ENCODE measurements around the gene EPM2A.
"Not testable (repeated sequence)": the region's sequence is repeated elsewhere in the genome, so short reads cannot be mapped to it uniquely, and the experiment has no call there.

The EPM2A gene

DNA sequence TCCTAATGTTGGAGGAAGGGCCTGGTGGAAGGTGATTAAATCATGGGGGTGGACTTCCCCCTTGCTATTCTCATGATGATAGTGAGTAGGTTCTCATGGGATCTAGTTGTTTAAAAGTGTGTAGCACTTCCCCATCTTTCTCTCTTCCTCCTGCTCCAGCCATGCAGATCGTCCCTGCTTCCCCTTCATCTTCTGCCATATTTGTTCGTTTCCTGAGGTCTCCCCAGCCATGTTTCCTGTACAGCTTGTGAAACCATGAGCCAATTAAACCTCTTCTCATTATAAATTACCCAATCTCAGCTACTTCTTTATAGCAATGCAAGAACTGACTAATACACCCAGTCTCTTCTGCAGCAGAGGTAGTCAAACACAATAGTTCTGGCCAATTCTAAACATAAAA, 5.4 kb downstream of the EPM2A start:
- DNase-seq (ENCODE audit: low read depth in 2 of 2): no peak

DNA sequence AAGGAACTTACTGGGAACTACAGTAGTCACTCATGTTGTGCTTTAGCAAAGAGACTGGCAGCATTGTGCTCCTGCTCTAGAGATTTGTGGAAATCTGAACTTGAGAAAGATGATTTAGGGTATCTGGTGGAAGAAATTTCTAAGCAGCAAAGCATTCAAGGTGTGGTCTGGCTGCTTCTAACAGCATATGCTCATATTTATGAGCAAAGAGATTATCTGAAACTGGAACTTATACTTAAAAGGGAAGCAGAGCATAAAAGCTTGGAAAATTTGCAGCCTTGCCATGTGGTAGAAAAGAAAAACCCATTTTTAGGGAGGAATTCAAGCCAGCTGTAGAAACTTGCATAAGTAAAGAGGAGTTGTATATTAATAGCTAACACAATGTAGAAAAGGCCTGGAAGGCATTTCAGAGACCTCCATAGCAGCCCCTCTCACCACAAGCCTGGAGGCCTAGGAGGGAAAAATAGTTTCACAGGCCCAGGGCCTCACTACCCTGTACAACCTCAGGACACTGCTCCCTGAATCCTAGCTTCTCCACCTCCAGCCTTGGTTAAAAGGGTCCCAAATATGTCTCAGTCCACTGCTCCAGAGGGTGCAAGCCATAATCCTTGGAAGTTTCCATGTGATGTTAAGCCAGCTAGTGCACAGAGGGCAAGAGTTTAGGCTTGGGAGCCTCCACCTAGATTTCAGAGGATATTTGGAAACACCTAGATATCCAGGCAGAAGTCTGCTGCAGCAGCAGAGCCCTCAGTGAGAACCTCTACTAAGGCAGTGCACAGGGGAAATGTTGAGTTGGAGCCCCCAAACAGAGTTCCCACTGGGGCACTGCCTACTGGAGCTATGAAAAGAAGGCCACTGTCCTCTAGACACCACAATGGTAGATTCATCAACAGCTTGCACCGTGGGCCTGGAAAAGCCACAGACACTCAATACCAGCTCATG, 6.6 kb downstream of the EPM2A start:
- DNase-seq (ENCODE audit: low read depth in 2 of 2): no peak

DNA sequence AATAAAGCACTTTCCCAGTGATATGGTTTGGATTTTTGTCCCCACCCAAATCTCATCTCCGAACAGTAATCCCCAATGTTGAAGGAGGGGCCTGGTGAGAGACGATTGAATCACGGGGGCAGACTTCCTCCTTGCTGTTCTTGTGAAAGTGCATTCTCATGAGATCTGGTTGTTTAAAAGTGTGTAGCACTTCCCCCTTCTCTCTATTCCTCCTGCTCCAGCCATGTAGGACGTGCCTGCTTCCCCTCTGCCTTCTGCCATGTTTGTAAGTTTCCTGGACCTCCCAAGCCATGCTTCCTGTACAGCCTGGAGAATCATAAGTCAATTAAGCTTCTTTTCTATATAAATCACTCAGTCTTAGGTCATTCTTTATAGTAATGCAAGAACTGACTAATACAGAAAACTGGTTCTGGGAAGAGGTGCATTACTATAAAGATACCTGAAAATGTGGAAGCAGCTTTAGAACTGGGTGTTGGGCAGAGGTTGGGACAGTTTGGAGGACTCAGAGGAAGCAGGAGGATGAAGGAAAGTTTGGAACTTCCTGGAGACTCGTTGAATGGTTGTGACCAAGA, 7.4 kb downstream of the EPM2A start:
- no peak for DNase-seq (ENCODE audit: low read depth in 2 of 2)

DNA sequence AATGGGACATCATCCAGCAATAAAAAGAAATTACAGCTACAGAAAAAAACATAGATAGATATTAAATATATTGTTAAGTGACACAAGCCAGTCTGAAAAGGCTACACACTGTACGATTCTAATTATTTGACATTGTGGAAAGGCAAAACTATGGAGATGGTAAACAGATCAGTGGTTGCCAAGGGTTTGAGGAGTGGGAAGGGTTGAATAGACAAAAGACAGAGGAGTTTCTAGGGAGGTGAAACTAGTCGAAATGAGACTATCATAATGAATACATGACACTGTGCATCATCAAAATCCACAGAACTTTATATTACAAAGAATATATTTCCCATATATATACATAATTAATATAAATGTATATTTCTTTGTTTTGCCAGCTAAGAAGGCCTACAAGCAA, 9.8 kb downstream of the EPM2A start:
- no peak for DNase-seq (ENCODE audit: low read depth in 2 of 2)

DNA sequence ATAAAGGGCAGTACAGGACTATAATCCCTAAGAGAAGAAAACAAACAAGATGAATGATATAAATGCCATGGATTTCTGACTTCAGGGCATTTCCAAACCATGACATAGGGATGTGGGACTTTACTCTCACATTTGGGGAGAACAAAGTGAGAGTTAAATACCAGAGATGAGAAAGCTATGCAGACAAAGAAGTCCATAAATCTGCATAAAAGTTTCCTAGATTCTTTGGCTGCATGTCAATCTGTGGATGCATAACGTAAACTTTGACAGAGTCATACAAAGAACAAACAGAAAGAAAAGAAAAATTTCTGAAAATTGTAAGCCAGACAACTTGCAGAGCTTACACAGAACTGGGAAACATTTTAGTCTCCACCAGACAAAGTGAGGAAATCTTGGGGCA, 11.7 kb downstream of the EPM2A start:
- DNase-seq (ENCODE audit: low read depth in 2 of 2): no peak

DNA sequence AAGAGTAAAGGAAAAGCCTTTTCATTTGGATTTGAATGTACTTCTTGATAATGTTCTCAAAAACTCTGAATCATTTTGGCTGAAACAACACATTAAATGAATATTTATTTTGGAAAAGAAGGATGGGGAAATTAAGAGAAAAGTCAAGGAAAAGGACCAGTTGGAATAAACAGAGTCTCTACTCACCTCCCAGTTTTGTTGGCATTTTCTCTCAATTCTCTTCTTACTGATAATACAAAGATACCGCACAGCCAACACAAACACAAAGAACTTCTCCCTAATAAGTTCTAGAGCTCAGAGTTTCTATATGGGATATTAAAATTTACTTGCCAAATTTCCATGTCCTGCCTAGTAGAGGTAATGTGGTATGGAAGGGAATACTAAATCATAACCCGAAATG, 13.1 kb downstream of the EPM2A start:
- no peak for DNase-seq (ENCODE audit: low read depth in 2 of 2)

DNA sequence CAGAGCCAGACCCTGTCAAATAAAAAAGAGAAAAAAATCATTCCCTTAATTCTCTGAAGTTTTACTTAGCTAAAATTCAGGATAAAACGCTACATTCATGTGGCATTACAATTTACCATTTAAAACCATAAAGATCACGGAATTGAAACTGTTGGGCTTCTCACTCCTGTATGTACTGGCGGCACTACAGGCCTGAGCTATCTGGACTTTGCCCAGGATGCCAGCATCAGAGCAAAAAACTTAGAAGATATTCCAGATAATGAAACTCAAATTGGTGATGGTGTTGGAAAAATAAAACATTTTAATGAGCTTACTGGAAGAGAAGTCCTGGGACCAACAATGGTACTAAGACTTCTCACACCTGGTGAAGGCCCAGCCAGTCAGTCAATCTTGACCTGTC, 14.2 kb downstream of the EPM2A start:
- DNase-seq (ENCODE audit: low read depth in 2 of 2): no peak

DNA sequence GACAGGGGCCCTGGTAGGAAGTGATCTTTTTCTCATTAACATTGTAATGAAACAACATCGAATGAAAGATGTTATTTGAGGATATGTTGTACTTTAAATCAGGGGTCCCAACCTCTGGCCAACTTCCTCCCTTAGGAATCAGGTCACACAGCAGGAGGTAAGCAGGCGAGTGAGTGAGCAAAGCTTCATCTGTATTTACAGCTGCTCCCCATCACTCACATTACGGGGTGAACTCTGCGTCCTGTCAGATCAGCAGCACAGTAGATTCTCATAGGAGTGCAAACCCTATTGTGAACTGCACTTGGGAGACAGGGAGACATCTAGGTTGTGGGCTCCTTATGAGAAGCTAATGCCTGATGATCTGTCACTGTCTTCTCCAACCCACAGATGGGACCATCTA, 19.9 kb downstream of the EPM2A start:
- DNase-seq (ENCODE audit: low read depth in 2 of 2): no peak

DNA sequence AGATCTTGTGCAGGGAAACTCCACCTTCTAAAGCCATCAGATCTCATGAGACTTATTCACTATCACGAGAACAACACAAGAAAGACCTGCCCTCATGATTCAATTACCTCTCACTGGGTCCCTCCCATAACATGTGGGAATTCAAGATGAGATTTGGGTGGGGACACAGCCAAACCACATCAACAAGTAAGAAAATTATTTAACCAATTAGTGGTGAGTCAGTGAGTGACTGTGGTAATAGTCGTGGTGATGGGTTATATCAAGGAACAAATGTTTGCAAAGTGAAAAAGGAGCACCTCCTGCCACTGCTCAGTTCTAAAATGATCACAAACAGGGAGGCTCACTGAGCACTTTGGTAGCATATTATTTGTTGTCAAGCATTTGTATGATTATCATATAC, 20.6 kb downstream of the EPM2A start:
- DNase-seq (ENCODE audit: low read depth in 2 of 2): no peak

DNA sequence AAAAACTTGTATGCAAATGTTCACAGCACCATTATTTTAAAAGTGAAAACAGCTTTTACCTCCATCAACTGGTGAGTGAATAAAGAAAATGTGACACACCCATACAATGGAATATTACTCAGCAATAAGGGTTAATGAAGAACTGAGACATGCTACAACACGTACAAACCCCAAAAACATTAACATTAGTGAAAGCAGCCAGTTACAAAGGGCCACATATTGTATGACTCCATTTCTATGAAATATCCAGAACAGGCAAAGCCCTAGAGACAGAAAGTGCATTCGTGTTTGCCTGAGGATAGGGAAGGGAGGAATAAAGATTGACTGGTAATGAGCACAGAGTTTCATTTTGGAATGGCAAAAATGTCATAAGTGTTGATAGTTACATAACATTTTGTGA, 21.5 kb downstream of the EPM2A start:
- DNase-seq (ENCODE audit: low read depth in 2 of 2): no peak

DNA sequence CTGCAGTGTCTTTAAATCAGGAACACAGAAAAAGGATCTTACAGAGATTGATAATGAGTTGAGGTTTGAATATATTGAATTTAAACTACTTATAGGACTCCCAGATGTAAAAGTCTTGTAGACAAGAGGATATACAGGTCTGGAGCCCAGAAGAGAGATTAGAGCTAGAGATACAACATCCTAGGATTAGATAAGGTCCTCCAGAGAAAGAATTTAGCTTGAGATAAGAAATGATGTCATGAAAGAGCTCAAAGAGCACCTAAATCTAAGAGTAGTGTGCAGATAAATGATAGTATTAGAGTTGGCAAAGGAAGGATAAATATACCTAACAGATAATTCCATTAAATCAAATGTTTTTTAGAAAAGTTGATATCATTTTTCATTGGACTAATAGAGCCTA, 23.9 kb downstream of the EPM2A start:
- no peak for DNase-seq (ENCODE audit: low read depth in 2 of 2)

DNA sequence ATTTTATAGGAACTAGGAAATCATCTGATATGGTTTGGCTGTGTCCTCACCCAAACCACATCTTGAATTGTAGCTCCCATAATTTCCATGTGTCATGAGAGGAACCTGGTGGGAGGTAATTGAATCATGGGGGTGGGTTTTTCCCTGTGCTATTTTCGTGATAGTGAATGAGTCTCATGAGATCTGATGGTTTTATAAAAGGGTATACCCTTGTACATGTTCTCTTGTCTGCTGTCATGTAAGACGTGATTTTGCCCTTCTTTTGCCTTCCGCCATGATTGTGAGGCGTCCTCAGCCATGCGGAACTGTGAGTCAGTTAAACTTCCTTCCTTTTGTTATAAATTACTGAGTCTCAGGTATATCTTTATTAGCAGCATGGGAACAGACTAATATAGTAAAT, 27.9 kb downstream of the EPM2A start:
- no peak for DNase-seq (ENCODE audit: low read depth in 2 of 2)

DNA sequence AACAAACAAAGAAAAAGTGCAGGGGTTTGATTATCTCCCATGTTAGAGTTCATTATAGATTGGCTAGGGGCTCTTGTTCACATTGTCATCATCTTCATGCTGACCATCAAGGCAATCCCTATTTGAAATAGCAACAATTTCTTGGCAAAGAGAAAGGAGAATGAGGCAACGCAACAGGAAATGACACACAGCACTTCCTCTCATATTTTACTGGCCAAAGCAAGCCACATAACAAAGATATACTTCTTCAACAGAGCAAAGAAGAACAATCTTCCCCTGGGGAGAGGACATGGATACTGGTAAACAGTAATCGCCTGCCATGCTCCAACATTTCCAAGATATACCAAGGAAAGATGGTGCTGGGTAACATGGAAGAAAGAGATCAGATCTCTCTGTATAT, 29.8 kb downstream of the EPM2A start:
- no peak for DNase-seq (ENCODE audit: low read depth in 2 of 2)

DNA sequence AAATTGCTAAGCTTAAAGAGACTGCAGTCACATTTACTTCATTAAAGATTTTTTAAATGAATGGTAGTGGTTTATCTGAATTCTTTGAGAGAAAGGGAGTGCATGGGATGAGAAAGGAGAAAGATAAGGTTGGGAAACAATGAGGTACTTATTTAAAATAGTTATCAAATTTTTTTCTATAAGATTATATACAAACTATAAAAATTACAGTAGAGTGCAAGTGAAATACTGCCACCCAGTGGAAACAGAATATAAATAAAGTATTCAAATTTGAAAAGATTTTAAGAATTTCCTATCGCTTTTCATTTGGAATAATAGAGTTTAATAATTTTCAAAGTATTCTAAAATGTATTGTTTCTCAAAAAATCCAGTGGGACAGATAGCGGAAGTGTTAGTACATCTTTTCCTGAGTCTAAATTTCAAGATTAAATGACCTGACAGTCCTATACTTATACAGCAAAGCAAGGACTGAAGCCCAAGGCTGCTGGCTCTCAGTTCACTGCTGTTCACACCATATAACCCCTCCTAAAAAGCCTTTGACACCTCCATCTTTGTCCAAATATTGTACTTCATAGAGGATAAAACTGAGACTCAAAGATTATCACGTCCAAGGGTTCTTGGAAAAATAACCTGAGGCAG, 31.1 kb downstream of the EPM2A start:
- DNase-seq (ENCODE audit: low read depth in 2 of 2): no peak

DNA sequence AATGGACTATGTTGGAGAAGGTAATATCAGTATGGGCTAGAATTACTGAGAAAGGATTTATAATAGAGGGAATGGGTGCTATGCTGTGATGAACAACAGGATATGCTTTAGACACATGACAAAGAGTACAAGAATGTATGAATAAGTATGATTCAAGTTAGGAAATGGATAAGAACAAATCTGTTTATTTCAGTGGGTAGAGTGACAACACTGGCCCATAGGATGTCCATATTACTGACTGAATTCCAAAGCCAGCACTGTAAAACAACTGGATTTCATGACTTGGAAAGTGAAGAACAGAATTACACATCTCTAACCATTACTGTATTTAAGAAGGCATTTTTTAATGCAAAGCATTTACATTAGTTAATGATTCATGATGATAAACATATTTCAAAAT, 35.9 kb downstream of the EPM2A start:
- no peak for DNase-seq (ENCODE audit: low read depth in 2 of 2)

DNA sequence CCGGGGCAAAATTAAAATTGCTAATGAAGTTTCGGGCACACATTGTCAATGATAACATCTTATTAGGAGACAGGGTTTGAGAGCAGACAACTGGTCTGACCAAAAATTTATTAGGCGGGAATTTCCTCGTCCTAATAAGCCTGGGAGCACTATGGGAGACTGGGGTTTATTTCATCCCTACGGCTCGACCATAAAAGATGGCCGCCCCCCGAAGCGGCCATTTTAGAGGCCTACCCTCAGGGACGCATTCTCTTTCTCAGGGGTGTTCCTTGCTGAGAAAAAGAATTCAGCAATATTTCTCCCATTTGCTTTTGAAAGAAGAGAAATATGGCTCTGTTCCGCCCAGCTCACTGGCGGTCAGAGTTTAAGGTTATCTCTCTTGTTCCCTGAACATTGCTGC, 37.9 kb downstream of the EPM2A start:
- DNase-seq (ENCODE audit: low read depth in 2 of 2): not testable (repeated sequence)

DNA sequence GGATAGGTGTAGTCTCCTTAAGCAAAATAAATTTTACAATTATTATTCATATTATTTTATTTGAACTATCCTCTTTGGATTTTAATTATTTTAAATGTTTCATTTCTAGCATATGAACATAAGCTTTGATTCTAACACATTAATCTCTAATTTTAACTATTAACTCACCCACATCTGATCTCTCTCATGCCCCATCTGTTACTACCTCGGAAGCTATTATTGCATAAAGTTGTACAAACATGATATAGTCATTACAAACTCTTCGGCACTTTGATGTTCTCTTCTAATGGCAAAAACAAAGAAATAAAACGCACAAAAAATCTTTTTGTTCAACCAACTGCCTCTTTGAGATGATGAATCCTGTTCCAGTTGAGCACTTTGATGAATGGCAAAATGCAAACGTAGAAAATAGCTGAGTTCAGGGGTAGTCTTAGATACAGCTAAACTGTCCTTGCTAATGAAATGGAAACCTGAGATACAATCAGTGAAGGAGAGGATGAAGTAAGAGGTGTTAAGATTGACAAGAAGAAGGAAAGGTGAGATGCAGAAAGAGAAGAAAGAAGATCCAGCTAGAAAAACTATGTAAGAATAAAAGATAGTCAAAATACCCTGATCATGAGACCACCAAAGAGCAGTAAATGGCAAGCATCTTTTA, 41.1 kb downstream of the EPM2A start:
- DNase-seq (ENCODE audit: low read depth in 2 of 2): no peak

DNA sequence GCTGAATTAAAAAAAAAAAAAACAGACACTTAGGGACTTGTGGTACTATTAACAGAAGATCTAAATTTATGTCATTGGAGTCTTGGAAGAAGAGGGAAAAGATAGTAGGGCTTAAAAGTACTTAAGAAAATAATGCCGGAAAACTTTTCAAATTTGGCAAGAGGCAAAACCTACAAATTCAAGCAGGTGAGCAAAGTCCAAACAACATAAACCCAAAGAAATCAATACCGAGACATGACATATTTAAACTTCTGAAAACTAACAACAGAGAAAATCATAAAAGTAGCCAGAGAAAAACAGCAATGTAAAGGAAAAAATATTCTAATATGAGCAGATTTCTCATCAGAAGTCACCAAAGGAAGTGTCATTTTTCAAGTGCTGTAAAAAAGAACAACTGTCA, 44.4 kb downstream of the EPM2A start:
- no peak for DNase-seq (ENCODE audit: low read depth in 2 of 2)

DNA sequence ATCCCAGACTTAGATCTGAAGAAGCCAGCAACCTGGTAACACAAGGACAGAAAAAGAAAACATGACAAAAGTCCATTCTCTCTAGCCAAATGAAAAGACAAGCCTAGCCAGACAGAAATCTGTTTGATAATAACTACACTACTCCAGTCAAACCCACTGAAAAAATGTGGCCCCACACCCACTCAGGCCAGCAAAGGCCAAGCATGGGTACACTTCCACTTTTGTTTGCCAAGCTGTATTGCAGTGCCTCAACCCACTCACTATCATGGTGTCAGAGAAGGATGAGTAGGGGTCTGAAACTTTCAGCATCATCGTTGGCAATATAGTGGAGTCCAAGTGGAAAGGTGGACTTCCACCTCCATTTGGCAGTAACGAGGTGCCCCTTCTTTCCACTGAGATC, 45.8 kb downstream of the EPM2A start:
- no peak for DNase-seq (ENCODE audit: low read depth in 2 of 2)

DNA sequence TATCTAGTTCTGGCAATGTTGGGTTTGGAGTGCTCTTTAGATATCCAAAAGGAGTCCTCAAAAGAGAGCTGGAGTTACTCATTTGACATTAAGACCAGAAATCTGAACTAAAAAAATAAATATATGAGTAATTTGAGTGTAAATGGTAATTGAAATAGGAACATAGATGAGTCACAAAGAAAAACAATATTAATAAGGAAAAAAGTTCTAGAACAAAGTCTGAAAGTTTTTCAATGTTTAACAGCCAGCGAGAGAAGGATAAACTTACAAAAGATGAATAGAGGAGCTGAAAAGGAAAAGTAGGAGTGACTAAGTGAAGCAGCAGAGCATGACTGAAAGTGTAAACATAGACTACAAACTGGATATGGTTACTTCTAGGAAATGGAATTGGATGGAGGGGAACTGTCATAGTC, 46.8 kb downstream of the EPM2A start:
- DNase-seq (ENCODE audit: low read depth in 2 of 2): no peak

DNA sequence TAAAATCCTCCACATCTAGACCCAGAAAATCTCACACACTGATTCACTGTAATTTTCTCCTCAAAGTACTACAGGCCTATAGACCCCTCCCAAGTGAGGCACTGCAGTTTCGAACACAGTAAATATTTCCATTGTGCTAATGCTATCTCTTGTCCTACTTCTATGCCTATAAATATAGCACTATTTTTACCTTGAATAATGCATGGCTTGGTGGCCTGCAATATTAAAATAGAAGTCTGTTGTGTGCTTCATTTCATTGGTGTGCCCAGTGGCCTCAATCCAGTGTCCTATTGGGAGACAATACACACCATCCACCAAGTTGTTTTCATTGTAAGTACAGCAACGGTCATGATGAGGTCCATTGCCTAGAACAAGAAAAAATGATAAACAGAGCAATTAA, 49.4 kb downstream of the EPM2A start:
- no peak for DNase-seq (ENCODE audit: low read depth in 2 of 2)

DNA sequence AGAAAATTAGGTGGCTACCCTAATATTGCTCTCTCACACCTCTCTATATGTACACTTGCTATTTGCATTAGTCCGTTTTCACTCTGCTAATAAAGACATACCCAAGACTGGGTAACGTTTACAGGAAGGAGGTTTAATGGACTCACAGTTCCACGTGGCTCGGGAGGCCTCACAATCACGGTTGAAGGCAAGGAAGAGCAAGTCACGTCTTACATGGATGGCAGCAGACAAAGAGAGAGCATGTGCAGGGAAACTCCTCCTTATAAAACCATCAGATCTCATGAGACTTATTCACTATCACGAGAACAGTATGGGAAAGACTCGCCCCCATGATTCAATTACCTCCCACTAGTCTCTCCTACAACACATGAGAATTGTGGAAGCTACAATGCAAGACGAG, 53.4 kb downstream of the EPM2A start:
- no peak for DNase-seq (ENCODE audit: low read depth in 2 of 2)

DNA sequence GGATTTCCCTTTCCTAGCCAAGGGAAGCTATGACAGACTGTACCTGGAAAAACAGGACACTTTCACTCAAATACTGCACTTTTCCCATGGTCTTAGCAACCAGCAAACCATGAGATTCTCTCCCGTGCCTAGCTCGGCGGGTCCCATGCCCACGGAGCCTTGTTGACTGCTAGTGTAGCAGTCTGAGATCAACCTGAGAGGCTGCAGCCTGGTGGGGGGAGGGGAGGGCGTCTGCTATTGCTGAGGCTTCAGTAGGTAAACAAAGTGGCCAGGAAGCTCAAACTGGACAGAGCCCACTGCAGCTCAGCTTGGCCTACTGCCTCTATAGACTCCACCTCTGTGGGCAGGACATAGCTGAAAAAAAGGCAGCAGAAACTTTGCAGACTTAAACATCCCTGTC, 61.8 kb downstream of the EPM2A start:
- DNase-seq (ENCODE audit: low read depth in 2 of 2): no peak

All from stimulated activated CD8-positive, alpha-beta memory T cell treated with anti-CD3 and anti-CD28 coated beads, Interleukin-2, amount 100 ng/mL, for 1 hour (primary cell).